BE2C (cell line): Measurements from ENCODE around the gene SLC25A40. TPM values are rescaled to one million over a fixed set of nuclear protein-coding genes. Genes with fewer than 3 reads are reported as not detected.
"Not testable (repeated sequence)": the region's sequence is repeated elsewhere in the genome, so short reads cannot be mapped to it uniquely, and the experiment has no call there.

Source experiments
- DNase-seq: peaks from one replicate; pipeline ENCODE4 v3.0.0-alpha.2; 2020
- H3K27me3 ChIP-seq: fragments of 250-450 bp; sonication (Bioruptor Pico); 2 replicates; pipeline ENCODE4 v1.5.1; 2020; ENCODE audit warnings: mild to moderate bottlenecking
- H3K36me3 ChIP-seq: fragments of 250-450 bp; sonication (Bioruptor Pico); 2 replicates; pipeline ENCODE4 v1.5.1; 2020; ENCODE audit warnings: mild to moderate bottlenecking
- H3K4me1 ChIP-seq: fragments of 250-450 bp; sonication (Bioruptor Pico); 2 replicates; pipeline ENCODE4 v1.5.1; 2020
- H3K4me3 ChIP-seq: 2 replicates; pipeline ENCODE4 v1.5.1; 2011; ENCODE audit warnings: low read depth, low read length
- H3K9me3 ChIP-seq: fragments of 250-450 bp; sonication (Bioruptor Pico); 2 replicates; pipeline ENCODE4 v1.5.1; 2020
- CTCF ChIP-seq: IDR thresholded peaks from 2 replicates; pipeline ENCODE4 v1.5.1; 2012; ENCODE audit warnings: mild to moderate bottlenecking, low read depth, low read length
- polyA plus RNA-seq: library from polyadenylated mRNA; unstranded; fragments of >200 nt; gene quantifications from one replicate; pipeline ENCODE4 v1.2.1, GENCODE V29; 2012; ENCODE audit warnings: low read depth, missing spikeins; ENCODE audit not compliant: insufficient read length, insufficient read depth

The SLC25A40 gene
- 5.9 TPM for polyA plus RNA-seq

- H3K4me1 ChIP-seq, result no peaks in the 10 kb centered on the region
- peak within 1 kb of the TSS; percentile 89 for H3K4me3 ChIP-seq
Observed at GRCh38 chr7:87876040-87876868, at the start of gene SLC25A40, which contains the start of gene DBF4. SLC25A40 (minus strand) TSS chr7:87876360; CDS start chr7:87858727, 17,633 bp downstream. DBF4 (plus strand) TSS chr7:87876493; CDS start chr7:87876733, 240 bp downstream.

GRCh38 chr7:87922759-87923395 lies 46.7 kb upstream of the SLC25A40 start:
- not testable (repeated sequence) for H3K4me3 ChIP-seq, DNase-seq, H3K36me3 ChIP-seq, H3K4me1 ChIP-seq, H3K9me3 ChIP-seq, H3K27me3 ChIP-seq

More at GRCh38 chr7:87876040-87876868, at the start of gene SLC25A40, which contains the start of gene DBF4:
- no peaks in the 10 kb centered on the region for H3K27me3 ChIP-seq
- no peaks in the 10 kb centered on the region for H3K9me3 ChIP-seq
- TF ChIP-seq CTCF, result no peak
- peaks cover 12% of the 10 kb centered on the region for H3K36me3 ChIP-seq
- DNase-seq, result peak; percentile 92

- H3K9me3 ChIP-seq, result no peaks in the 10 kb centered on the region
- no peaks in the 10 kb centered on the region for H3K36me3 ChIP-seq
- H3K27me3 ChIP-seq, result no peaks in the 10 kb centered on the region
- no peak overlapping the region for H3K4me3 ChIP-seq
- H3K4me1 ChIP-seq, result no peaks in the 10 kb centered on the region
- no peak for TF ChIP-seq CTCF
- no peak for DNase-seq
Observed at GRCh38 chr7:87920578-87920977, 44.4 kb upstream of the SLC25A40 start.

GRCh38 chr7:87919875-87920274 lies 43.7 kb upstream of the SLC25A40 start:
- TF ChIP-seq CTCF, result no peak
- no peaks in the 10 kb centered on the region for H3K27me3 ChIP-seq
- no peaks in the 10 kb centered on the region for H3K9me3 ChIP-seq
- no peaks in the 10 kb centered on the region for H3K36me3 ChIP-seq
- no peaks in the 10 kb centered on the region for H3K4me1 ChIP-seq
- no peak for DNase-seq
- no peak overlapping the region for H3K4me3 ChIP-seq

GRCh38 chr7:87918740-87919139 lies 42.6 kb upstream of the SLC25A40 start:
- H3K27me3 ChIP-seq, result no peaks in the 10 kb centered on the region
- TF ChIP-seq CTCF, result no peak
- H3K4me3 ChIP-seq, result no peak overlapping the region
- no peak for DNase-seq
- H3K9me3 ChIP-seq, result no peaks in the 10 kb centered on the region
- no peaks in the 10 kb centered on the region for H3K4me1 ChIP-seq
- no peaks in the 10 kb centered on the region for H3K36me3 ChIP-seq

GRCh38 chr7:87912121-87912520 lies 36.0 kb upstream of the SLC25A40 start:
- H3K4me1 ChIP-seq, result no peaks in the 10 kb centered on the region
- no peaks in the 10 kb centered on the region for H3K9me3 ChIP-seq
- no peak overlapping the region for H3K4me3 ChIP-seq
- H3K27me3 ChIP-seq, result no peaks in the 10 kb centered on the region
- DNase-seq, result no peak
- TF ChIP-seq CTCF, result no peak
- H3K36me3 ChIP-seq, result no peaks in the 10 kb centered on the region

- not testable (repeated sequence) for H3K4me1 ChIP-seq, H3K9me3 ChIP-seq, H3K36me3 ChIP-seq, DNase-seq, H3K4me3 ChIP-seq, H3K27me3 ChIP-seq
Observed at GRCh38 chr7:87908814-87909213, 32.7 kb upstream of the SLC25A40 start.

- not testable (repeated sequence) for H3K36me3 ChIP-seq, H3K9me3 ChIP-seq, H3K27me3 ChIP-seq, H3K4me1 ChIP-seq, H3K4me3 ChIP-seq, DNase-seq
Observed at GRCh38 chr7:87907136-87907906, 31.2 kb upstream of the SLC25A40 start.
